SIG-M5 treated with dmso at 0.1 percent for 504 hours (cell line): Measurements from ENCODE around the gene CAPN2.

Experiments used
- DNase-seq: peaks from one replicate; lab custom pipeline; 2025; ENCODE audit not compliant: unreplicated experiment; lab: John Stamatoyannopoulos, UW

The CAPN2 gene

DNA sequence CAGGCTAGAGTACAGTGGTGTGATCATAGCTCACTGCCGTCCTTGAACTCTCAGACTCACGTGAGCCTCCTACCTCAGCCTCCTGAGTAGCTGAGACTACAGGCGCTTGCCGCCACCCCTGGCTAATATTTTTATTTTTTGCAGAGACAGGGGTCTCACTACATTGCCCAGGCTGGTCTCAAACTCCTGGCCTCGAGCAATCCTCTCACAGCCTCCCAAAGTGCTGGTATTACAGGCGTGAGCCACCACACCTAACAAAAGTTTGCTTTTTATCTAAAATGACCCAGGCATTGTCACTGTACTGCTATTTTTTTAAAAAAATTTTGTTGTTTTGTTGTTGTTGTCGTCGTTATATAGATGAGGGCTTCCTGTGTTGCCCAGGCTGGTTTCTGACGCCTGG, 46.4 kb downstream of the CAPN2 start:
- DNase-seq: no peak

DNA sequence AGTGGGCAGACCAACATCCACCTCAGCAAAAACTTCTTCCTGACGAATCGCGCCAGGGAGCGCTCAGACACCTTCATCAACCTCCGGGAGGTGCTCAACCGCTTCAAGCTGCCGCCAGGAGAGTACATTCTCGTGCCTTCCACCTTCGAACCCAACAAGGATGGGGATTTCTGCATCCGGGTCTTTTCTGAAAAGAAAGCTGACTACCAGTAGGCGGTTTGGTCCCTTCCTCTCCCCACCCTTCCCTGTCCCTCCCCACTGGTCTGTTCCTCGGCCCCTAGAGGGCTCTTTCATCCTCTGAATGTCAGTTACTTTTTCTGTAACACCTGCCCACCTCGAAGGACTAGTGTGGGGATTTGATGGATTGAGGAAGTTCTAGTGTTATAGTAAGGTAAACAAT, 46.9 kb downstream of the CAPN2 start:
- DNase-seq: no peak

DNA sequence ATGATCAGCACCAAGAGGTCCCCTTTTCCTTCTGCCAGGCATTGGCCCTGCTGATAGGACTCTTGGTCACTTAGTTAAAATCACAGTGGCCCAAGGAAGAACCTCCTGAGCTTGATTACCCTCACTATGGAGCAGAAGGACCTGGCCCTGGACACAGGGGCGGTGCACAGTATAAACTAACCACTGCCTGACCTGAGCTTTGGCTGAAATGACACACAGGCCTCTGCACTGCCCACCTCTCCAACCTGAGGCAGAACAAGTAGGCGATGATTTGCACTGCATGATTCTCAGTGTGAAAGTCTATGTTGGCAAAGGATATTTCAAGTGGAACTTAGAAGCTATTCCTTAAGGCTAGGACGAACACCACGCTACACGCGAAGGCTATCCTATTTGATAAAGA, 48.5 kb downstream of the CAPN2 start:
- no peak for DNase-seq

DNA sequence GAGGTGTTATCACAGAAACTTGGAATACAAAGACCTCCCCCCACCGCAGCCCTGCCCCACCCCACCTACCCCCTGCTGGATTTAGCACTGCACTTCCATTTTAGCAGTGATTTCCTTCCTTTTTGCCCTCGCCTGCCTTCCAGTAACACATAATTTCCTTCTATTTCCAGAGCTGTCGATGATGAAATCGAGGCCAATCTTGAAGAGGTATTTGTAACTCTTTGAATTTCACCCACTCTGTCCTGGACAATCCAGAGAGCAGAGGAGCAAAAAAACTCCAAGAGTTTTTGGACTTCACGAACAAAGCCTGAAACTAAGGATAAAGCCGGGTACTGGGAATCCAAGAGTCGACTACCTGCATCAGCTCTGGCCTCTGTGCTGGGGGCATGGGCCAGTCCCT, 49.1 kb downstream of the CAPN2 start:
- no peak for DNase-seq

DNA sequence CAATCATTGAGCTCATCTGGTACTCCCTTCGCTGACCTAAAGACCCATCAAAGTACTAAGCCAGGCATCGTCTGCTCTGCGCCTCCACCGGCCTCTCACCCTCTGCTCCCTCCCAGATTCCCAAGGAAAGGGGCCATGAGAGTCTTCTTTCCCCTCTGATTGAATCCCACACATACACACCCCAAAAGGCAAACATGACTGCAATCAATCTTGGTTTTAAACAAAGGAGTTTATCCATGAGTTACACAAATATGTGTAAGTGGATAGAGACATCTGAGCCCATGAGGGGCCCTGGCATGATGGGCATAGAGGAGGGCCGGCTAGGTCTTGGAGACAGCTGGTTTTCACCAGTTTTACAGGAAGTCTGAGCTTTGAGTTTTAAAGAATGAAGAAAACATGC, 50.9 kb downstream of the CAPN2 start:
- DNase-seq: no peak

DNA sequence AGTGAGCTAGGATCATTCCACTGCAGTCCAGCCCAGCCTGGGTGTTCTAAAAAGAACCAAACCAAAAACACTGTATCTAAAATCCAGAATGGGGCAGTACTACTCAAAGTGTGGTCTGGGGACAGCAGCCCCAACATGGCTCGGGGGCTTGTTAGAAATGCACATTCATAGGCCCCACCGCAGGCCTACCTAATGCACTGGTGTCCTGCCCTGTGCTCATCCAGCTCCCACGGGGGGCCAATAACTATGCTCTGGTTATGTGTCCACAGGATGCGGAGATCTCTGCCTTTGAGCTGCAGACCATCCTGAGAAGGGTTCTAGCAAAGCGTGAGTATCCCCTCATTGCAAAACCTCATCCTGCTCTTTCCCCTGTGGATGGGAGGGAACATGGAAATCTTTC, 51.5 kb downstream of the CAPN2 start:
- no peak for DNase-seq

DNA sequence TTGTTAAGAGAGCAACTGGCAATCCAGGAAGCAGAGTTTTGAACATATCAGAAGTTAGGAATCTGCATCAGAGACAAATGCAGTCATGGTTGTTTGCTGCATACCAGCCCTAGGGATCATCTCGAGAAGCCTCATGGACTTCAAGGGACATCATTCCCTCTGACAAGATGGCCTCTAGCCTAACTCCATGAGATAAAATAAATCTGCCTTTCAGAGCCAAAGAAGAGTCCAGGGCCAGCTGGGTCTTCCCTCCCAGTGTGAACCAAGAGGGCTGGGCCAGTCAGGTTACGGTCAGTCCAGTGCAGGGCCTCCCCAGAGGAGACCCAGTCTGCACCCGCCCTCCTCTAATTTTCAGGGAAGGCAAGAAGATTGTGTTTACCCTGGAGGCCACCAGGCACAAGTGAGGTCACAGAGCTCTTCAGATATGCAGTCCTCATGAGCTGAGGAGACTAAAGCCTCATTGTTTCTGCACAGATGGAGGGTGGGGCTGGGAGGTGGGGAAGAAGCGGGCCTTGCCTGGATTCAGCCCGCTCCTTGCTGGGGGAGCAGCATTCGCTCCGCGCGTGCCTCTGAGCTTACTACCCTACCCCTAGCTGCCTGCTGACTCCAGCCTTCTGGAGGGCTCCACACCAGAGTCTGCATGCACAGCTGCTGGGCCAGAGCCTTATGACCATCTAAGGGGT, 52.8 kb downstream of the CAPN2 start:
- no peak for DNase-seq

DNA sequence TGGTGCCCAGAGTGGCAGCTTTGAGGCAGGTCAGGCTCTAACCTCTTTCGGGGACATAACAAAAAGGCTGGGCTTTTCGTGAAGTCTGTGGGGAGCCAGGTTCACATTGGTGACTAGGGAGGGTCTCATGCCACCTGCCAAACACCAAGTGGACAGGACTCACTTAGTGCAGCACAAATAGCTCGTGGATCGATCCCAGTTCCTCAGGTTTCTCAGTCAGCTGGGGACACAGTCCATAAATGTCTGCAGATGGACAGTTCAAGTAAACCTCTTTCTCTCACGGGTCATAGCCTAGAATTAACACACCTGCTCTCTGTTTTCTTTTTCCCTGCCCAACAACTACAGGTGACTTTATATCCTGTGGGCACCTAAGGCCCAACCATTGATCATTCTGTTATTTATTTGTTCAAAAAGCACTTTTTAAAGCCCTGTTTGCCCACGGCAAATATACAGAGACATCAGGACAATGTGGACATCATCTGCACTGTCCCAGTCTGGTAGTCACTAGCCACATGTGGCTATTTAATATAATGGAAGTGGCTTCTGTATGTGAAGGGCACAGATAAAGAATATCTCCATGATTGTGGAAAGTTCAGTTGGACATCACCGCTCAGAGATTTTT, 53.5 kb downstream of the CAPN2 start:
- no peak for DNase-seq

DNA sequence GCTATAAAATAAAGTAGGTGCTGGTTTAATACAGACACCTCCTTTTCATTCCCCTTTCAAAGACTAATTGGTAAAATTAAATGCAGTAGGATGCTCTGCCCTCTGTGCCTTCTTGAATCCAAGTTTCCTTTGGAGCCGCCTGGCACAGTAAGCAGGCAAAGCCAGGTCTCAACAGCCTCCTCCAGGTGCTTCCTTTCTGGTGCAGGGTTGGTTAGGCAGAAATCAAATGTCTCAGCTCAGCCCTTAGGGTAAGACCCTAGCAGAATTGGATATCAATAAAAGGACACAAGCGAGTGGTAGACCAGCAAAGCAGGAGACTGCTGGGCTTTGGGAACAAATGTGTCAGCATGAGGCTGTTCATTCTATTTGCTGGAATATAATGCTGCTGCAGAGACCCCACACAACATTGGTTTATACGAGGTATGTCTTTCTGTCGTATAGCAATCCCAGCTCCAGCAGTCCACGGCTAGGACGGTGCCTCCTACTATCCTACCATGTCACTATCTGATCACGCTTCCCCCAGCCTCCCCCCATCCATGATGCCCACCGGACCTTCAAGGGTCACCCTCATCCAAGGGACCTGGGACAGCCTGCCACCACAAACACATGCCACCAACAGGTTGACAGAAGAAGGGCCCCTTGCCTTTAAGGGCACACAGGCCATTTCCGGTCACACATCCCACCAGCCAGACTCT, 58.4 kb downstream of the CAPN2 start:
- DNase-seq: no peak

DNA sequence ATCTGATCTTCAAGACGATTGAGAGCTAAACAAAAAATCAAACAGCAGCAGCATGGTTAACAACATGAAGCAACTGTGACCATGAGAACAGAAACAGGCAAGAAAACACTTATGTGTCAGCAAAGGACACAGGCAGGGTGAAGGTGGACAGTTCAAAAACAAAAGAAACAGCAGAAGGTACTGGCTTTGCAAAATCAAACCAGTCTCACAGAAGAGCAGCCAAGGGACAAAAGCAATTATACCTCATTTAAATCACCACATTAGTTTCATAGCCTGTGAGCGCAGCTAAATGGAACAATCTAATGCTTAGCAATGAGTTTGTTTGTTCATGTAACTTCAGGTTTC, 59.1 kb downstream of the CAPN2 start:
- DNase-seq: no peak

DNA sequence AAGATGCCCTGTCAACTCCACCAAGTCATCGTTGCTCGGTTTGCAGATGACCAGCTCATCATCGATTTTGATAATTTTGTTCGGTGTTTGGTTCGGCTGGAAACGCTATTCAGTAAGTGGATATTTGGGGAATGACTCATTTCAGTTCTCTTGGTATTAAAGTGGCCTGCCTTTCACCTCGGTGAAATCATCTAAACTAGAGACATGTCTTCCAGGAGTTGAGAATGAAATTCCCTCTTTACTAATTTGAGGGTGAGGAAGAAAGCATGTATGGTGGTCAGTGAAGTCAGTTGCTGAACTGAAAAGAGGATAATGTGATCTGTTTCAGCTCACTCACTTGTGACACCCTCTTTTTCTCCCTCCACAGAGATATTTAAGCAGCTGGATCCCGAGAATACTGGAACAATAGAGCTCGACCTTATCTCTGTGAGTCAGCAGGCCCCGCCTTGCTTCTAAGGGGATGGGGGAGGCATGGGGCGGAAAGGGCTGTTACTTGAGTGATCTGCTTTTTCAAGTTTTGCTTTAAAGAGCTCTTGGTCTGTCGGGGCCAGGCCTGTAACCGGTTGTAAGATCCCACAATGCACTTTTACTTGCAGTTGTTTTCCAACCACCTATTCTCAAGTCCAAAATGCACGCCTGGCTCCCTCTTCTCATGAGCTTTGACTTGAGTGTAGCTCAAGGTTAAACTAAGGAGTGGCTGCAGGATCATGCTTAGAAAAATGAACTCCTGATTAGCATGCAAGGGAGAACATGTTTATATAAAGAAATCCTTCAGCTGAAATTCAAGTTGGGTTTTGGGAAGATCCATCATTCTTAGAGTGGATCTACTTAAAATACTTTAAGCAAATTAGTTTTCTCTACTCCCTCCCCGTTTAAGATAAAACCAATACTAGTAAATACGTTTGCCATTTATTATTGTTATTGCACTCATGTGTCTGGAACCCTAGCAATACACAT, 59.8 kb downstream of the CAPN2 start:
- no peak for DNase-seq

DNA sequence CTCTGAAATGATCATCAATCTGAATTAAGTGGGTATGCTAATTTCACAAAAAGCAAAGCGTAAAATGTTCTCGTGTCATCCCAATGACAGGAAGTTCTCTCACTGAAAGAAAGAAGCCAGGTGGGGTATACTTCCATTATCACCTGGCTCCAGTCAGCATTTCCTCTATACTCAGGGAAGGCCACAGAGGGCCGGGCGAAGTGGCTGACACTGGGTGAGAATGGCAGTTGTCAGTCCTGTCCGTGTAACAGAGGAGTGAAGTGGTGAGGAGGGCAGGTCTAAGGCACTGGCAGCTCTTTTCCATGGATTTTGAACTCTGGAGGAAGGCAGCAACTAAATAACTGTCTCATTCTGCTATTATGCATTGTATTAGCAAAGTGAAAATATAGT, 60.4 kb downstream of the CAPN2 start:
- DNase-seq: no peak

DNA sequence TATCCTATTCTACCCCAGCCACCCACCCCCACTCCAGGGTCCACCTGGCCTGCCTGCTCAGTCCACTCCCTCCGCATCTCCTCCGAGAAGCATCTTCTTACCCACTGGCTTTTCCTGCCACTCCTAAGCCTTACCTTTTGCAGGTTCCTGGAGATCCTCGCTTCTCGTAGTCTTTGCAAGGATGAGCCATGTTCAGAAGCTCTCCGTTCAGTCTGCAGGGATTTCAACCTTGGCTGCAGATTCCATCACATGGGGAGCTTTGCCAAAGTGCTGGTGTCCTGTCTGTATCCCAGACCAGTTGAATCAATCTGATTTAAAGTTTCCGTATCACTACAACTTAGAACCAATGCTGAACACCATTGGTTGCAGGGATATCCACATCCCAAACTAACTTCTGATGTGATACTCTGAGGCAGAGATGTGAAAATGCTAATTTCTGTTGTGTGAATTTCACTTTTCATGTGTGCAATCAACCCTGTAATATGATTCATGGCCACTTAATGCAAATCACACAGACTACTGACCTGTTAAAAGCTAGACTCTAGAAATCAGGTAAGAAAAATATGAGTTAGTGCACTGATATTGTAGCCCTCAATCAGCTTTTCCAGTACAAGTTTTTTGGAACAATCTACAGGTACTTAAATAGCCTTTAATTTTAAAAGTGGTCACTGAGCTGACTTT, 61.9 kb downstream of the CAPN2 start:
- DNase-seq: no peak

DNA sequence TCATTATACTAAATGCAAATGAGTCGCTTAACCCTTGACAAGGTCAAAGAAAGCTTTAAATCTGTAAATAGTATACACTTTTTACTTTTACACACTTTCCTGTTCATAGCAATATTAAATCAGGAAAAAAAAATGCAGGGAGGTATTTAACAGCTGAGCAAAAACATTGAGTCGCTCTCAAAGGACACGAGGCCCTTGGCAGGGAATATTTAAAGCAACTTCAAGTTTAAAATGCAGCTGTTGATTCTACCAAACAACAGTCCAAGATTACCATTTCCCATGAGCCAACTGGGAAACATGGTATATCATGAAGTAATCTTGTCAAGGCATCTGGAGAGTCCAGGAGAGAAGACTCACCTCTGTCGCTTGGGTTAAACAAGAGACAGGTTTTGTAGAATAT, 62.7 kb downstream of the CAPN2 start:
- no peak for DNase-seq

DNA sequence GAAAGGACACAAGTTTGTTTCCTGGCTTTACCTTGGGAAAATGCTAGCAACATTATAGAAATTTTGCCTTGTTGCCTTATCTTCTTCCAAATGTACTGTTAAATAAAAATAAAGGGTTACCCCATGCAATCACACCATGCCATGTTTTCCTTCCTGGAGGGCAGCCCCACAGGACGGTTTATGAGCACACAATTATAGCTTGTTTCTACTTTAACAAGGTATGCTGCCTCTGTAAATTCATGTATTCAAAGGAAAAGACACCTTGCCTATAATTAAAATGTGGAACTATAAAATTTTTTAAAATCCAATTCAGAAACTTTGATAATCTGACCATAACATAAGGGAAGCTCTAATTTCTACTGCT, 63.4 kb downstream of the CAPN2 start:
- no peak for DNase-seq

DNA sequence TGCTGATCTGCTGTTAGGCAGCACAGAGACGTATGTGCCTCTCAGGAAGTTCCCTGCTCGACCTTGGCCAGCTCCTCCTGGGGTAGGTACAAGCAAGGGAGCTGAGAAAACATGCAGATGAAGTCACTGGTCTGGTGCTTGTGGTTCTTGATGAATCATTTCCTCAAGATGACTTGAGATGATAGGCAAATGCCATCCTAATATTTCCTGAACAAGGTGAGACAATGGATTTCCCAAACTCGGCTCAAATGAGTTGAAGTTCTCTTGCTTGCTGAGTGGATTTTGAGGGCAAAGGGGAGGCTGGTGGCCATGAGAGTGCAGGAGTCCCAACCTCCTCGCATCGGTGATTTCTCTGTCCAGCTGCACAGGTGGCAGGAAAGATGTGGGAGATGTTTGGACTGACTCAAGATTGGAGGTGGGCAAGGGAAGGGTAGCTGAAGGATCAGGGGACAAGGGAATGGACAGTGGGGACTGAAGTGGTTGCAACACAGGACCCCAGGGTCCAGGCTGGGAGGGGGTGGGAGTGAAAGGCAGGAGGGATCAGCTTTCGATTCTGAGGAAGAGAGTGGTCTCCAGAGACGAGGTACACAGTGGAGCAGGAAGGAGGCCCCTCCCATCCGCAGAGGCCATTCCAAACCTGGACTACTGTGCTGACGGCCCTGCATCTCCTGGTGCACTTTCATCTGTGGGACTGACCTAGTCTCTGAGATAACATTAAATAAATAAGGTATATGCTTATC, 63.9 kb downstream of the CAPN2 start:
- DNase-seq: no peak

DNA sequence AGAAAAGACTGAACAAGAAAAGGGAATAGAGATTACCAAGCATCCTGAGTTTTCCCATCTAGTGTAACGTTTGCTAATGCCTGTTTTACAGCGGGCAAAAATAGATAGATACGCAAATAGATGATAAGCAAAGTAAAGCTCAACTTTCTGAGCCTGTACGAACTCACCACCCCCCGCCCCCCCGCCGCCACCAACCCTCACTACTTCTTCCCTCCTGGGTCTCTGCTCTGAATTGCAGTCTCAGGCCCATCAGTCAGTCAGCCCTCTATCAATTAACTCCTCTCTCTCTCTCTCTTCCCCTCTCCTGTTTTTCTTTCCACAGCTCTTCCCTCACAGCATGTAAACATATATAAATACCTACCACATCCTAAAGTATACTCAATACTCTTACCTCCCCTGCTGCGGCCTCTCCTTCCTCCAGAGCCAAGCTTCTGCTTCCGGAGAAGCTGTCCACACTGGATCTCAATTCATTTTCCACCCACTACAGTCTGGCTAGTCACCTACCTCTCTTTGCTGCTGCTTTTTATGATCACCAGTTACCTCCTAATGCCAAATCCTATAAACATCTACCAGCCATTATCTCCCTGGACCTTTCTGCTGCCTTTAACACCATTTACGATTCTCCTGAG, 64.6 kb downstream of the CAPN2 start:
- DNase-seq: no peak

DNA sequence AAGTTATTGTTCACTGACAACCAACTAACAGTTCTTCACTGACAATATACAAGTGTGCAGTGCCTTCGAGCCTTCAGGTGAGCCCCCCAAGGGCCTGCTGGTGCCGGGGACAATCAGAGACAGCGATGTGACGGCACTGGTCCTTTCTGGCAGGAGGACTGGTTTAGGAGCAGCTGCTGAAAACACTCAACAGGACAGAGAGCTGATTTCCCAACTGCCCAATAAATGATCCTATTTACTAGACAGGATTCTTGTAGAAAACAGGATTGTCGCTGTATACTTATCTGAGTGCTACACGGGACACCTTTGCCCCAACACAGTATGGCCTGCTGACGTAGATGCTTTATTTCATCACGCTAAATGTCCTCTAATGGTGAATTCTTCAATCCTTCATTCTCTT, 68.0 kb downstream of the CAPN2 start:
- no peak for DNase-seq

DNA sequence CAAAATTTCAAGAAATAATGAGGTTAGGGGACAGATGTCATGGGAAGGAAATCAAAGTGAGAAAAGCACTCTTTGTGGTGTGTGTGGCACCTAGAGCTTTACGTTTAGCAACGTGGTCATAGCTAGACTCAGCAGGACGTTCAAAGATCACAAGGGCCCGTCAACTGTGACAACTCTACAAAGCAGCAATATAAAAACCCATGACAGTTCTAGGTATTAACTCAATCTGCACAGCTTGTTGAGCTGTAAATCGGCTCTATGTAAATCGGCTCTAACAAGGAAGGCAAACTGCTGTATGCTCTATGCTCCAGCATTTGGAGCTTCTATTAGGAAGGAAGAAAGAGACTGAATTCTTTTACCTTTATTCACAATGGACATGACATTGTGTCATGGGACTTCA, 68.6 kb downstream of the CAPN2 start:
- no peak for DNase-seq

DNA sequence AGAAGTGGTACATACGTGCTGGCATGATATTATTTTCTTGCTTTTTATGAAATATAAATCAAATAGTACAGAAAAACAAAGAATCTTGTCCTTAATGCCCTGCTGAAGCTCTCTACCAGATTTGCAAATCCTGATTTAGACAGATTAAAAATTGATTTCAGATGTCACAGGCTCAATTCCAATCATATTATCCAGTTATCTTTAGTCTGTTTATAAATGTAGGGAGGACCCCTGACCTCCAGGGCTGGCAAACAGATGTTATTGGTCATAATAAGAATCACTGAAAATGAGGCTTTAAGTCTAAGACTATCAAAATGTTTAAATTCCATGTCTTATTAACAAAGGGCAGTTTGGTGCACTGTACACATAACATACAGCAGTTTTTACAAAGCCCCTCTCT, 71.3 kb downstream of the CAPN2 start:
- DNase-seq: no peak
